Lower leg skin (tissue), 3 donors: Measurements from ENCODE around the gene FGF12.

Experiments used
- POLR2A ChIP-seq, 2 donors: fragments of 450-650 bp; IDR thresholded peaks; one replicate each; pipeline ENCODE4 v1.6.1; 2016 to 2017; ENCODE audit warnings: antibody characterized with exemption in 2 of 2, mild to moderate bottlenecking in 1 of 2, moderate library complexity in 1 of 2
- TF ChIP-seq, protein P1 (sequence below), 3 donors: fragments of 450-650 bp; IDR thresholded peaks; one replicate each; pipeline ENCODE4 v1.5.1; 2016; ENCODE audit warnings: antibody characterized with exemption in 3 of 3, mild to moderate bottlenecking in 3 of 3, moderate library complexity in 2 of 3

DNA sequence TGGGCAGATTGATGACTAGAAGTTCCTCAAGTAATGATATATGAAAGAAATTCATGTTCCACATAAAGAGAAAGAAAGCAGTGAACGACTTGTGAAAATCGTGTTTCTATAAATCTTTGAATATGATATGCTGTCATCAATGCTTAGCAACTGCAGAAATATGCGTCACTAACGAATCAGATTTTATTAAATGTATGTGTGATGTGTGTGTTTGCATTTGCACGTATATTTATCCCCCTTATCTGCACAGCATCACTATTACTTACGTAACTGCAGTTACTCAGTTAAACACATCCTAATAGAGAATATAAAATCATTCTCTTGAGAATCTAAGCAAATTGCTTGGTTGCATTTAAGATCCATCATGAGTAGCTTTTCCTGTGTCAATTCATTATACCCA, 468.6 kb downstream of the FGF12 start:
- TF ChIP-seq POLR2A (IDR thresholded peaks at IDR 0.05), result no peak
- TF ChIP-seq, protein P1, sequence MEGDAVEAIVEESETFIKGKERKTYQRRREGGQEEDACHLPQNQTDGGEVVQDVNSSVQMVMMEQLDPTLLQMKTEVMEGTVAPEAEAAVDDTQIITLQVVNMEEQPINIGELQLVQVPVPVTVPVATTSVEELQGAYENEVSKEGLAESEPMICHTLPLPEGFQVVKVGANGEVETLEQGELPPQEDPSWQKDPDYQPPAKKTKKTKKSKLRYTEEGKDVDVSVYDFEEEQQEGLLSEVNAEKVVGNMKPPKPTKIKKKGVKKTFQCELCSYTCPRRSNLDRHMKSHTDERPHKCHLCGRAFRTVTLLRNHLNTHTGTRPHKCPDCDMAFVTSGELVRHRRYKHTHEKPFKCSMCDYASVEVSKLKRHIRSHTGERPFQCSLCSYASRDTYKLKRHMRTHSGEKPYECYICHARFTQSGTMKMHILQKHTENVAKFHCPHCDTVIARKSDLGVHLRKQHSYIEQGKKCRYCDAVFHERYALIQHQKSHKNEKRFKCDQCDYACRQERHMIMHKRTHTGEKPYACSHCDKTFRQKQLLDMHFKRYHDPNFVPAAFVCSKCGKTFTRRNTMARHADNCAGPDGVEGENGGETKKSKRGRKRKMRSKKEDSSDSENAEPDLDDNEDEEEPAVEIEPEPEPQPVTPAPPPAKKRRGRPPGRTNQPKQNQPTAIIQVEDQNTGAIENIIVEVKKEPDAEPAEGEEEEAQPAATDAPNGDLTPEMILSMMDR (IDR thresholded peaks at IDR 0.05), result no peak
